OCI-LY1 (cell line): ENCODE data around the gene FAM107B.

ENCODE experiments used
- EZH2 ChIP-seq: fragments of 200-600 bp; sonication (generic), shearing (Covaris generic); IDR thresholded peaks from 2 replicates; pipeline ENCODE4 v1.8.0; 2017; ENCODE audit warnings: borderline replicate concordance, mixed run types, mild to moderate bottlenecking, antibody characterized with exemption, low read length, moderate library complexity, mixed read lengths
- TF ChIP-seq, protein P1 (sequence below): fragments of 200-600 bp; sonication (generic), shearing (Covaris generic); IDR thresholded peaks from 2 replicates; pipeline ENCODE4 v1.5.1; 2017; ENCODE audit warnings: mild to moderate bottlenecking, antibody characterized with exemption, low read length, moderate library complexity, mixed read lengths

DNA sequence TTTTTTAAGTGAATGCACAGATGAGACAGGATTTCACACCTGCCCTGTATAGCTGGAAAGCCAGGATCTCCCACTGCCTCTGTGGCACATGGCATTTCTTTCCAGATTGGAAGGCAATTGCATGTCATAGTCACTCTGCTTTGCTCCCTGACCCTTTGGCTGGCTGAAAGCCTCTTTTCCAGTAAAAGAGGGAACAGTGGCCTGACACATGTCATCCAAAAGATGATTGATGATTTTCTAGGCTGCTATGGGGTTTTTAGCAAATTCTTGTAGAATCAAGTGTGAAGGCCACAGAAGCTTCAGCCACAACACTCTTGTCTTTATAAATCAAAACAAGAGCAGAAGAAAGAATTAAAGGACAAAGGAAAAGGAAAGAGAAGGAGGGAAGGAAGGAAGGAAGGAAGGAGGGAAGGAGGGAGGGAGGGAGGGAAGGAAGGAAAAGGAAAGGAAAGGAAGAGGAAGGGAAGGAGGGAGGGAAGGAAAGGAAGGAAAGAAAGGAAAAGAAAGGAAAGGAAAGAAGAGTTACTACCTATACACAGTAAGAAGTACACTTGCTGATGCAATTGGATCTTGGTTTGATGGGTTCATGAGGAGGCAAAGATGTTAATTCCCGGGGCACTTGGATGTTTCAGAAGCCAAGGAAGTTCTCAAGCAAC lies 285.0 kb downstream of the FAM107B start:
- TF ChIP-seq, protein P1, sequence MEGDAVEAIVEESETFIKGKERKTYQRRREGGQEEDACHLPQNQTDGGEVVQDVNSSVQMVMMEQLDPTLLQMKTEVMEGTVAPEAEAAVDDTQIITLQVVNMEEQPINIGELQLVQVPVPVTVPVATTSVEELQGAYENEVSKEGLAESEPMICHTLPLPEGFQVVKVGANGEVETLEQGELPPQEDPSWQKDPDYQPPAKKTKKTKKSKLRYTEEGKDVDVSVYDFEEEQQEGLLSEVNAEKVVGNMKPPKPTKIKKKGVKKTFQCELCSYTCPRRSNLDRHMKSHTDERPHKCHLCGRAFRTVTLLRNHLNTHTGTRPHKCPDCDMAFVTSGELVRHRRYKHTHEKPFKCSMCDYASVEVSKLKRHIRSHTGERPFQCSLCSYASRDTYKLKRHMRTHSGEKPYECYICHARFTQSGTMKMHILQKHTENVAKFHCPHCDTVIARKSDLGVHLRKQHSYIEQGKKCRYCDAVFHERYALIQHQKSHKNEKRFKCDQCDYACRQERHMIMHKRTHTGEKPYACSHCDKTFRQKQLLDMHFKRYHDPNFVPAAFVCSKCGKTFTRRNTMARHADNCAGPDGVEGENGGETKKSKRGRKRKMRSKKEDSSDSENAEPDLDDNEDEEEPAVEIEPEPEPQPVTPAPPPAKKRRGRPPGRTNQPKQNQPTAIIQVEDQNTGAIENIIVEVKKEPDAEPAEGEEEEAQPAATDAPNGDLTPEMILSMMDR = no peak
- TF ChIP-seq EZH2 = no peak
